HAP-1 (cell line): ENCODE results near the gene CERS4.
A peak's percentile ranks its signal among the peaks of the same experiment; 100 is the strongest.

ENCODE experiments used
- DNase-seq, 2 experiments: peaks; one replicate each; pipeline ENCODE4 v3.0.0-alpha.2; 2016 to 2020; ENCODE audit warnings: low spot score in 2 of 2
- H3K27me3 ChIP-seq: fragments of 250-450 bp; sonication (Bioruptor Pico); 2 replicates; pipeline ENCODE4 v1.5.1; 2020; ENCODE audit warnings: low read depth, mild to moderate bottlenecking, moderate library complexity
- H3K36me3 ChIP-seq: fragments of 250-450 bp; sonication (Bioruptor Pico); replicated peaks from 2 replicates; pipeline ENCODE4 v1.5.1; 2020; ENCODE audit warnings: mild to moderate bottlenecking
- H3K4me1 ChIP-seq: fragments of 250-450 bp; sonication (Bioruptor Pico); 2 replicates; pipeline ENCODE4 v1.5.1; 2020; ENCODE audit warnings: mild to moderate bottlenecking
- H3K4me3 ChIP-seq: fragments of 250-450 bp; sonication (Bioruptor Pico); 2 replicates; pipeline ENCODE4 v1.5.1; 2020; ENCODE audit warnings: mild to moderate bottlenecking, moderate library complexity
- H3K9me3 ChIP-seq: fragments of 250-450 bp; sonication (Bioruptor Pico); 2 replicates; pipeline ENCODE4 v1.5.1; 2020; ENCODE audit warnings: mild to moderate bottlenecking, moderate library complexity
- in situ Hi-C: fragments of 300-500 bp; cut with MboI; formaldehyde crosslinking; loops from 3 replicates; pipeline ENCODE4 v1.14.3; 2020; ENCODE audit warnings: low sequenced_read_pairs, inconsistent platforms, mixed read lengths

Gene CERS4, protein sequence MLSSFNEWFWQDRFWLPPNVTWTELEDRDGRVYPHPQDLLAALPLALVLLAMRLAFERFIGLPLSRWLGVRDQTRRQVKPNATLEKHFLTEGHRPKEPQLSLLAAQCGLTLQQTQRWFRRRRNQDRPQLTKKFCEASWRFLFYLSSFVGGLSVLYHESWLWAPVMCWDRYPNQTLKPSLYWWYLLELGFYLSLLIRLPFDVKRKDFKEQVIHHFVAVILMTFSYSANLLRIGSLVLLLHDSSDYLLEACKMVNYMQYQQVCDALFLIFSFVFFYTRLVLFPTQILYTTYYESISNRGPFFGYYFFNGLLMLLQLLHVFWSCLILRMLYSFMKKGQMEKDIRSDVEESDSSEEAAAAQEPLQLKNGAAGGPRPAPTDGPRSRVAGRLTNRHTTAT

GRCh38 chr19:8208922-8209461, at the start of gene CERS4:
CERS4 (plus strand) TSS chr19:8209370; CDS start chr19:8251077, 41,707 bp downstream.
- H3K4me1 ChIP-seq = peaks cover 4% of the 10 kb centered on the region; the same call in 1 of the 2 replicates
- H3K4me3 ChIP-seq = peak within 1 kb of the TSS; percentile 84
- in situ Hi-C loops = no loop called here
- H3K9me3 ChIP-seq = no peaks in the 10 kb centered on the region
- peaks cover 2% of the 10 kb centered on the region; the same call in 1 of the 2 replicates for H3K36me3 ChIP-seq
- peak; percentile 82 to 95 for DNase-seq
- no peaks in the 10 kb centered on the region for H3K27me3 ChIP-seq

- Histone ChIP-seq H3K27me3 (no peaks in the 10 kb centered on the region), H3K4me3 (no peak overlapping the region), H3K4me1 (peaks cover 8% of the 10 kb centered on the region), H3K36me3 (no peaks in the 10 kb centered on the region), H3K9me3 (no peaks in the 10 kb centered on the region)
- peak; percentile 24 to 74 for DNase-seq
- in situ Hi-C loops = no loop called here
These were observed 48.0 kb upstream of the CERS4 start for GRCh38 chr19:8161135-8161646.

GRCh38 chr19:8163759-8164158, 45.4 kb upstream of the CERS4 start:
- no peak overlapping the region for H3K4me3 ChIP-seq
- H3K9me3 ChIP-seq = no peaks in the 10 kb centered on the region
- in situ Hi-C loops = no loop called here
- no peaks in the 10 kb centered on the region for H3K27me3 ChIP-seq
- peaks cover 8% of the 10 kb centered on the region for H3K4me1 ChIP-seq
- DNase-seq = no peak
- H3K36me3 ChIP-seq = no peaks in the 10 kb centered on the region

DNA sequence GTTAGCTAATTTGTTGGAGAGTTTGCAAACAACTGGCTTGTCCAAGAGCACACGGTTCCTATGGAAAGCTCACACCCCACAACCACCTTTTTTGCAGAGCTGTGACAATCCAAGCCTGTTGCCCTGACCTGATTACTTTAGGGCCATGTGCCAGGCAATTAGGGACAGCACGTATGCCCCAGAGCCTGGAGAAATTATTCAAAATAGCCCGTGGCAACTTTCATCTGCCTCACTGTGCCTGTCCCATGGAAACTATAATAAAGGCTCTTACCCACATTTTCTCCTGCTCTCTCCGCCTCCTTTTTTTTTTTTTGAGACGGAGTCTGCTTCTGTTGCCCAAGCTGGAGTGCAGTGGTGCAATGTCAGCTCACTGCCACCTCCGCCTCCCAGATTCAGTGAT, 41.2 kb upstream of the CERS4 start:
- Histone ChIP-seq H3K4me1 (peaks cover 5% of the 10 kb centered on the region), H3K9me3 (no peaks in the 10 kb centered on the region), H3K27me3 (no peaks in the 10 kb centered on the region), H3K4me3 (no peak overlapping the region), H3K36me3 (no peaks in the 10 kb centered on the region)
- no peak for DNase-seq
- in situ Hi-C loops = no loop called here

DNA sequence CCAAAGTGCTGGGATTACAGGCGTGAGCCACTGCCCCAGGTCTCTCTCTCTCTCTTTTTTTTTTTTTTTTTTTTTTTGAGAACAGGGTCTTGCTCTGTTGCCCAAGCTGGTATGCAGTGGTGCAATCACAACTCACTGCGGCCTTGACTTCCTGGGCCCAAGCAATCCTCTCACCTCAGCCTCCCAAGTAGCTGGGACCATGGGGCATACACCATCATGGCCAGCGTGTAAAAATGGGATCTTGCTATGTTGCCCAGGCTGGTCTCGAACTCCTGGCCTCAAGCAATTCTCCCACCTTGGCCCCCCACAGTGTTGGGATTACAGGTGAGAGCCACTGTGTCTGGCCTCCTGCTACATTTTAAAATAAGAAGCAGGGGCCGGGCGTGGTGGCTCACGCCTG, 40.6 kb upstream of the CERS4 start:
- no peak for DNase-seq
- in situ Hi-C loops = no loop called here

GRCh38 chr19:8174706-8175105, 34.5 kb upstream of the CERS4 start:
- no peaks in the 10 kb centered on the region for H3K4me1 ChIP-seq
- DNase-seq = no peak
- in situ Hi-C loops = no loop called here
- H3K36me3 ChIP-seq = no peaks in the 10 kb centered on the region
- H3K27me3 ChIP-seq = no peaks in the 10 kb centered on the region
- H3K4me3 ChIP-seq = no peak overlapping the region
- no peaks in the 10 kb centered on the region for H3K9me3 ChIP-seq

More for the DNA sequence above, 40.6 kb upstream of the CERS4 start:
- no peaks in the 10 kb centered on the region for H3K4me1 ChIP-seq
- no peaks in the 10 kb centered on the region for H3K36me3 ChIP-seq
- no peaks in the 10 kb centered on the region for H3K27me3 ChIP-seq
- H3K4me3 ChIP-seq = no peak overlapping the region
- no peaks in the 10 kb centered on the region for H3K9me3 ChIP-seq

DNA sequence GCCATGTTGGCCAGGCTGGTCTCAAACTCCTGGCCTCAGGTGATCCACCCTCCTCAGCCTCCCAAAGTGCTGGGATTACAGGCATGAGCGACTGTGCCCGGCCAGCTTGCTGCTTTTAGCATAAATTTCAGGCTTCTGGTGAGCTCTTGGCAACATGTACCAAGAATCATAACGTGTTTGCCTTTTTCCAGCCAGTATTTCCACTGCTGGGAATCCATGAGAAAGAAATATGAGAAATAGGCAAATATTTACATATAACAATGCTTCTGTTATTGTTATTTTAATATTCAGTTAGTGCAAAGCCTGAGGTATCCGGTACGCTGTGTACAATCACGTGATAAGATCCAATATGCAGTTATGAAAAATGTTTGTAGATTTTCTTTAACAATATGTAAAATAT, 29.2 kb upstream of the CERS4 start:
- no peaks in the 10 kb centered on the region for H3K9me3 ChIP-seq
- H3K36me3 ChIP-seq = no peaks in the 10 kb centered on the region
- H3K4me3 ChIP-seq = no peak overlapping the region
- no peaks in the 10 kb centered on the region for H3K27me3 ChIP-seq
- no peak for DNase-seq
- in situ Hi-C loops = no loop called here
- no peaks in the 10 kb centered on the region; the same call in 1 of the 2 replicates for H3K4me1 ChIP-seq

DNA sequence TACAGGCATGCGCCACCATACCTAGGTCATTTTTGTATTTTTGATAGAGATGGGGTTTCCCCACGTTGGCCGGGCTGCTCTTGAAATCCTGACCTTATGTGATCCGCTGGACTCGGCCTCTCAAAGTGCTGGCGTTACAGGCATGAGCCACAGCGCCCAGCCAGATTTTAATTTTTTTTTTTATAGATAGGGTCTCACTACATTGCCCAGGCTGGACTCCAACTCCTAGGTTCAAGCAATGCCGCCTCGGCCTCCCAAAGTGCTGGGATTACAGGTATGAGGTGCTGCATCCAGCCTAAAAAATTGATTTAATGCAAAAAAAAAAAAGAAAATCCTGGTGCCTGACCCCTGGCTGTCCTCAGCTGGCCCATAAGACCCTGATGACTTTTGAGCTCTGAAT, 24.9 kb upstream of the CERS4 start:
- no peaks in the 10 kb centered on the region for H3K9me3 ChIP-seq
- in situ Hi-C loops = no loop called here
- H3K4me1 ChIP-seq = no peaks in the 10 kb centered on the region; the same call in 1 of the 2 replicates
- no peak for DNase-seq
- no peaks in the 10 kb centered on the region for H3K27me3 ChIP-seq
- H3K36me3 ChIP-seq = no peaks in the 10 kb centered on the region
- H3K4me3 ChIP-seq = no peak overlapping the region

DNA sequence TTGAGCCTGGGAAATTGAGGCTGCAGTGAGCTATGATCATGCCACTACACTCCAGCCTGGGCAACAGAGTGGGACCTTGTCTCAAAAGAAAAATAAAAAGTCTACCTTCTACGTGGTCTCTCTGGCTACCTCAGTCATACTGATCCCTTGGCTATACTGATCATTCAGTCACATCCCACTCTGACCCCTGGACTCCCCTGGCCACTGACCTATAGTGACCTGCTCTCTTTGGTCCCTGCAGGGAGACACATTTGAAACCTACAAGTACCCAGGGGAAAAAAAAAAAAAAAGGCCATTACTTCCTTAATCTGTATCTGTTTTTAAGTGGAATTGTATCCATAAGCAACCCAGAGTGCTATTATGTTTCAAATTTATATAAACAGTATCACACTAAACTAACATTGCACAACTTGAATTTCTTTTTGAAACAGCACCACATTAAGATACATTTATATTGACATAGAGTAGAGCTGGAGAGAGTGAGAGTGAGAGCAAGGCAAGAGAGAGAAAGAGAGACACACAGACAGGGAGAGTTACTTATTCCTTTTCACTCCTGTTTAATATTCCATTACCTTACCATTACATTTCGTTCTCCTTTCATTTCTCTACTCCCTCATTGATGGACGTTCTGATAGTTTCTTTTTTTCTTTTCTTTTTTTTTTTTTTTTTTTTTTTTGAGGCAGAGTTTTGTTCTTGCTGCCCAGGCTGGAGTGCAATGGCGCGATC, 23.7 kb upstream of the CERS4 start:
- H3K4me3 ChIP-seq = no peak overlapping the region
- no peak for DNase-seq
- no peaks in the 10 kb centered on the region for H3K9me3 ChIP-seq
- H3K27me3 ChIP-seq = no peaks in the 10 kb centered on the region
- no peaks in the 10 kb centered on the region for H3K36me3 ChIP-seq
- in situ Hi-C loops = no loop called here
- no peaks in the 10 kb centered on the region for H3K4me1 ChIP-seq

GRCh38 chr19:8192221-8192820, 16.8 kb upstream of the CERS4 start:
- Histone ChIP-seq H3K9me3 (no peaks in the 10 kb centered on the region), H3K27me3 (no peaks in the 10 kb centered on the region), H3K4me3 (no peak overlapping the region), H3K36me3 (no peaks in the 10 kb centered on the region), H3K4me1 (no peaks in the 10 kb centered on the region)
- in situ Hi-C loops = no loop called here
- no peak for DNase-seq

DNA sequence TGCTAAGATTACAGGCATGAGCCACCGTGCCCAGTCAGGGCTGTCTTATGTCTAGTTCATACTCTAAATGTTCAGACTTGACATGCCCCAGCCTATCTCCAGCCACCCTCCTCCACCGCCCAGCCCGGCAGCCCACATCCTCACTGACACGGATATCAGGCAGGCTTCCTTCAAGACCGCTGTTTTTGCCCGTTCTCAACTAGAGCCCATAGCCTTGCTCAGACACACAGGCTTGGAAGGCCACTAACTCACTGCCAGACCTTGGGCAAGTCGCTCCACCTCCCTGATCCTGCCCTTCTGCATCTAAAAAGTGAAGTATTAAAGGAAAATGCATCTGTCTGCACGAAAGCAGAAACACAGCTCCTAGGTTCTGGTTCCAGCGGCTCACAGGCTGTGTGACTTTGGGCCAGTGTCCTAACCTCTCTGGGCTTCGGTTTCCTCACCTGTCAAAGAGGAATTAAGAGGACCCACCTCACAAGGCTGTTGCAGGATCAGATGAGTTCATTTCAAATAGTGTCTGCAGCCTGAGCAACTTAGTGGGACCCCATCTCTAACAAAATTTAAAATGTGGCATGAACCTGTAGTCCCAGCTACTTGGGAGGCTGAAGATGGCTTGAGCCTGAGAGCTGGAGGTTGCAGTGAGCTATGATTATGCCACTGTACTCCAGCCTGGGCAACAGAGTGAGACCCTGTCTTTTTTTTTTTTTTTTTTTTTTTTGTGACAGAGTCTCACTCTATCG, 14.5 kb upstream of the CERS4 start:
- no peak overlapping the region for H3K4me3 ChIP-seq

GRCh38 chr19:8196271-8196927, 12.8 kb upstream of the CERS4 start:
- no peaks in the 10 kb centered on the region for H3K9me3 ChIP-seq
- in situ Hi-C loops = no loop called here
- H3K27me3 ChIP-seq = no peaks in the 10 kb centered on the region
- no peak overlapping the region for H3K4me3 ChIP-seq
- no peaks in the 10 kb centered on the region for H3K36me3 ChIP-seq
- DNase-seq = no peak
- no peaks in the 10 kb centered on the region for H3K4me1 ChIP-seq

More for the DNA sequence above, 14.5 kb upstream of the CERS4 start:
- no peaks in the 10 kb centered on the region for H3K27me3 ChIP-seq
- H3K9me3 ChIP-seq = no peaks in the 10 kb centered on the region
- no peaks in the 10 kb centered on the region for H3K4me1 ChIP-seq
- DNase-seq = no peak
- in situ Hi-C loops = no loop called here
- no peaks in the 10 kb centered on the region for H3K36me3 ChIP-seq
